ENCODE measurements around the gene FLT4.

Gene FLT4

GRCh38 chr5:180558232-180558631 is 91.2 kb downstream of the FLT4 start:
- Histone ChIP-seq H3K9ac (ENCODE audit: low read depth, low read length) (no peak overlapping the region), H3K9me3 (ENCODE audit: control insufficient read depth, insufficient read depth, low read length) (no peaks in the 10 kb centered on the region), H3K36me3 (ENCODE audit: insufficient read depth, low read length) (peaks cover 6% of the 10 kb centered on the region)

GRCh38 chr5:180557217-180557809 is 92.1 kb downstream of the FLT4 start:
- H3K9me3 ChIP-seq (ENCODE audit: control insufficient read depth, insufficient read depth, low read length): no peaks in the 10 kb centered on the region
- H3K9ac ChIP-seq (ENCODE audit: low read depth, low read length): no peak overlapping the region
- H3K36me3 ChIP-seq (ENCODE audit: insufficient read depth, low read length): peaks cover 6% of the 10 kb centered on the region
- no peaks in the 10 kb centered on the region for H3K4me1 ChIP-seq (ENCODE audit: insufficient read depth, low read length)

More at GRCh38 chr5:180558232-180558631, 91.2 kb downstream of the FLT4 start:
- no peaks in the 10 kb centered on the region for H3K4me1 ChIP-seq (ENCODE audit: insufficient read depth, low read length)

- Histone ChIP-seq H3K9me3 (ENCODE audit: control insufficient read depth, insufficient read depth, low read length) (no peaks in the 10 kb centered on the region), H3K36me3 (ENCODE audit: insufficient read depth, low read length) (peaks cover 9% of the 10 kb centered on the region), H3K9ac (ENCODE audit: low read depth, low read length) (no peak overlapping the region), H3K4me1 (ENCODE audit: insufficient read depth, low read length) (no peaks in the 10 kb centered on the region)
Measured at GRCh38 chr5:180555168-180555921, 94.1 kb downstream of the FLT4 start.

- no peaks in the 10 kb centered on the region for H3K9me3 ChIP-seq (ENCODE audit: control insufficient read depth, insufficient read depth, low read length)
- no peaks in the 10 kb centered on the region for H3K4me1 ChIP-seq (ENCODE audit: insufficient read depth, low read length)
- no peak overlapping the region for H3K9ac ChIP-seq (ENCODE audit: low read depth, low read length)
- peaks cover 9% of the 10 kb centered on the region for H3K36me3 ChIP-seq (ENCODE audit: insufficient read depth, low read length)
Measured at GRCh38 chr5:180553530-180553929, 95.9 kb downstream of the FLT4 start.

Measured in ES-I3 (cell line).